MG63 (cell line): ENCODE data around the gene NKAIN2. TPM values are rescaled to one million over a fixed set of nuclear protein-coding genes. Genes with fewer than 3 reads are reported as not detected.

Experiments used
- DNase-seq: peaks from one replicate; pipeline ENCODE4 v3.0.0-alpha.2; 2020
- H3K27me3 ChIP-seq: fragments of 250-450 bp; sonication (Bioruptor Pico); 2 replicates; pipeline ENCODE4 v1.5.1; 2020; ENCODE audit warnings: mild to moderate bottlenecking, moderate library complexity
- H3K36me3 ChIP-seq: fragments of 250-450 bp; sonication (Bioruptor Pico); 2 replicates; pipeline ENCODE4 v1.5.1; 2020; ENCODE audit warnings: mild to moderate bottlenecking, moderate library complexity
- H3K4me3 ChIP-seq: fragments of 250-450 bp; sonication (Bioruptor Pico); 2 replicates; pipeline ENCODE4 v1.5.1; 2020; ENCODE audit warnings: mild to moderate bottlenecking, moderate library complexity
- H3K9me3 ChIP-seq: fragments of 250-450 bp; sonication (Bioruptor Pico); 2 replicates; pipeline ENCODE4 v1.5.1; 2020; ENCODE audit warnings: mild to moderate bottlenecking, moderate library complexity
- total RNA-seq: library from RNA; depleted of rRNA; stranded (reverse); fragments of >200 nt; shearing (Covaris generic); gene quantifications from 2 replicates; pipeline ENCODE4 v1.2.3, GENCODE V29; 2014; ENCODE audit warnings: low replicate concordance

The NKAIN2 gene
- total RNA-seq, 1 experiment from 2014 or later, result not detected

DNA sequence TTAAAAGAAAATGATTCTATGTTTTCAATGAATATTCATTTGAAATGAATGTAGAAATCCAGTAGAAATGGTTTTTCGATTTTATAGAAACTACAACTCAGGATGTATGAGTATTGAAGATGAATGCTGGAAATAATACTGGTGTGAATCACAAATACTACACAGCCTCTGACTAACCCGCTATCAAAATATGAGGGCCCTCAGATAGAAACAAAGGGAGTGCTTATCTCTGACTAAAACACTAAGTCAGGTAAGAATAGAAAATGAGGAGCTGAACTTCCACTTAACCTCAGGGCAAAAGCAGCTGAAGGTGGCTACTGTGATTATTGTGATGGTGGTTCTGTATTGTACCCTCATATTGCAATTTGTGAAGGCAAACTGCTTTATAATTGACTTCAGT lies 937.7 kb downstream of the NKAIN2 start:
- DNase-seq, result no peak
- Histone ChIP-seq H3K36me3 (no peaks in the 10 kb centered on the region), H3K4me3 (no peak overlapping the region), H3K27me3 (no peaks in the 10 kb centered on the region), H3K9me3 (no peaks in the 10 kb centered on the region)

DNA sequence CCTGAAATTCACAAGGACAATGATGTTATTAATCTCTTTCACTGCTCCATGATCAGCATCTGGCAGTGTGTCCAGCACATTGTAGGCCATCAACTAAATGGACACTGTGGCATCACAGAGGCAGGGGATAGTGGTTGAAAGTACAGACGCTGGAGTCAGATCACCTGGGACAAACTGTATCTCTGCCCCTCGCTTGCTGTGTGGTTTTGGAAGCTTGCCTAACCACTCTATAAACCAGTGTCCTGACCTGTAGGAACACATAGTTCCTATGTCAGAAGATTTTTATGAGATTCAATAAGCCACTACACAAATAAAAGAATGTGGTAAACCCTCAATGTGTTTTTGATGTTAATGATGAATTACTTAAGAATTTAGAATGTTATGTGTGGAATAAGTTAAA lies 939.3 kb downstream of the NKAIN2 start:
- DNase-seq, result no peak
- Histone ChIP-seq H3K4me3 (no peak overlapping the region), H3K27me3 (no peaks in the 10 kb centered on the region), H3K36me3 (no peaks in the 10 kb centered on the region), H3K9me3 (no peaks in the 10 kb centered on the region)

DNA sequence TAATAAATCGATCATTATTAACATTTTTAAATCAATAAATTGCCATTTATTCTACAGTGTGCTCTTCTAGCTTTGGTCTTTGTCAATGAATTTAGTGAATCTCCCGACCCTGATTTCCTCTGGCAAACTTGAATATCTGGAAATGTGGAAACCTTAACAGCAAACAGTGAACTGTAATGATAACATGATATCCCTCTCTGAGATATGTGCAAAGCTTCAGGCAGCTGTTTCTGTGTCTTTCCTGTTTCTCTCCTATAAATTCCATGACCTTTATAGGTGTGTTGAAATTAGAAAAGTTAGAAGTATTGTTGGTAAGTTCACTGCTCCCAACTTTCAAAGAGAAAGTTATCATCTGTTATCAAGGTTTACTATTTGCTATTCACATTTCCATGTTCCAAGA lies 939.8 kb downstream of the NKAIN2 start:
- H3K4me3 ChIP-seq, result no peak overlapping the region
- no peaks in the 10 kb centered on the region for H3K9me3 ChIP-seq
- H3K36me3 ChIP-seq, result no peaks in the 10 kb centered on the region
- DNase-seq, result no peak
- no peaks in the 10 kb centered on the region for H3K27me3 ChIP-seq

DNA sequence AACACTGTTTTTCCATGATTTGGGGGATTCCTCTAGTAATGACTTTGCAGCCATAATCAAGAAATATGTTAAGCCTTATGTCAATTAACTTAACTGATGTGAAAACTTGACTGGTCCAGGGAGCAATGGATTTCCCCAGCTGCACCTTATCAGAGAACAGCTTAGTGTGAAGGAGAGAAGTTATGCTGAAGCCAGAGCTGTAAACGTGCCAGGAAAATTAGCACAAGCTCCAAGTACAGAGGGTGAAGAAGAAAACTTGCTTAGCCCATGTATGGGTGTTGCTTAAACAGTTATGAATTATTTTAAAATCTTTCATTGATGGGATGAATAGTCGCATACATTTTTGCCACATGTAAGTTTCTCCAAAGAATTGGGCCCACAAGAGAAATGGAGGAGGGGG lies 943.7 kb downstream of the NKAIN2 start:
- Histone ChIP-seq H3K27me3 (no peaks in the 10 kb centered on the region), H3K36me3 (no peaks in the 10 kb centered on the region), H3K9me3 (no peaks in the 10 kb centered on the region), H3K4me3 (no peak overlapping the region)
- no peak for DNase-seq

DNA sequence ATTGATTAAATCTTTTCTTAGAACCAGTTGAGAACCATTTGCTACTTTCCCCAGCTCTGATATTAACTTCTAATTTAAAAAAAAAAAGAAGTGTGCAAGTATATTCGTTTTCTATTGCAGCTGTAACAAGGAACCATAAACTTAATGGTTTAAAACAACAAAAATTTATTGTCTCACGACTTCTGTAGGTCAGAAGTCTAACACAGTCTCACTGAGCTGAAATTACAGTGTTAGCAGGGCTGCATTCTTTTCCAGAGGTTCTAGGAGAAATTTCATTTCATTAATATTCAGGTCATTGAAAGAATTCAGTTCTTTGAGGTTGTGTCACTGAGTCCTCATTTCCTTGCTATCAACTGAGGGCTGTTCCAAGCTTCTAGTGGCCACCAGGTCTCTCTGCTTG lies 945.1 kb downstream of the NKAIN2 start:
- H3K36me3 ChIP-seq, result no peaks in the 10 kb centered on the region
- DNase-seq, result no peak

DNA sequence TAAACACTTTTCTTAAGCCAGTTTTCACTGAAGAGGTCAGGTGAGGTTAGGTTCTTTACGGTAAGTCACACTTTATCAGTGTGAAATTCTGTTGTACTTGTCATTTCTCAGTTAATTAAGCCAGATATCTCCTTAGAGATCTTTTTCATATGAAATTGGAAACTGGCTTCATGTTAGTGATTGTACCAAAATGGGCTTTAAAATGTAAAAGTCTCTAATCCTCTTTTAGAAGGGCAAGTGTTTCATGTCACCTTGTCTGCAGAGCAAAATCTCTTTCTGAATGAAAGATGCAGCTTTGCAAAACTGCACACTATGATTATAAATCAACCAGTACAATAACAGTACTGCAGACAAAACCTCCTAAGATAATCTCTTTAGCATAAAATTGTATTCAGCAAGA lies 949.3 kb downstream of the NKAIN2 start:
- Histone ChIP-seq H3K4me3 (no peak overlapping the region), H3K36me3 (no peaks in the 10 kb centered on the region), H3K9me3 (no peaks in the 10 kb centered on the region), H3K27me3 (no peaks in the 10 kb centered on the region)
- DNase-seq, result no peak

More for the DNA sequence above, 945.1 kb downstream of the NKAIN2 start:
- Histone ChIP-seq H3K4me3 (no peak overlapping the region), H3K9me3 (no peaks in the 10 kb centered on the region), H3K27me3 (no peaks in the 10 kb centered on the region)

DNA sequence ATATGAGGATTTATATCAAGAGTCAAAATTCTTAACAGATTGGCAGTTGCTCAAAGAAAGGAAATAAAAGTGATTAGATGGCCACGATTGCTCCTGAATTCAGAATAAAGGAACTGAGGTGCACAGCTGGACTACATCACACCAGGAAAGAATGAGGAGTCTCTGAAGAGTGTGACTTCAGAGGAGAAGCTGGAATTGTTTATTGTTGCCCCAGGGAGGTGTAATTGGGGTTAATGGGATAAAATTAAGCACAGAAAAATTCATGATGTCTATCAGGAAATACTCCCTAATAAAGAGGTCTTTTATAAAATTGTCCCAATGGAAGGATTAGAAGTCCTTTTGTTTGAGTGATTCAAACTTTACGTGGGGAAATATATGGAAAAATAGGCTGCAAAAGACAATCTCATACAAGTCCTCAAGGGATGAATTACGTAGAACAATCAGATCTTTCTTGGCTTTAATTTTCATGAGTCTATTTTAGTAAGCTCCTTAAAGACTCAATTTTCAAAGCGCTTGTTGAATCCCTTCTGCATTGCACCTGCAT lies 950.0 kb downstream of the NKAIN2 start:
- DNase-seq, result no peak
- Histone ChIP-seq H3K27me3 (no peaks in the 10 kb centered on the region), H3K36me3 (no peaks in the 10 kb centered on the region), H3K4me3 (no peak overlapping the region), H3K9me3 (no peaks in the 10 kb centered on the region)

DNA sequence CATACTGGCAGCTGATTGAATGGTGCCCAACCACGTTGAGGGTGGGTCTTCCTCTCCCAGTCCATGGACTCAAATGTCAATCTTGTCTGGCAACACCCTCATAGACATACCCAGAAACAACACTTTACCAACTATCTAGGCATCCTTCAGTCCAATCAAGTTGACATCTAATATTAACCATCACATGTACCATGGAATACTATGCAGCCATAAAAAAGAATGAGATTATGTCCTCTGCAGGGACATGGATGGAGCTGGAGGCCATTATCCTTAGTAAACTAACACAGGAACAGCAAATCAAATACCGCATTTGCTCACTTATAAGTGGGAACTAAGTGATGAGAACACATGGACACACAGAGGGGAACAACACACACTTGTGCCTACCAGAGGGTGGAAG lies 951.7 kb downstream of the NKAIN2 start:
- Histone ChIP-seq H3K4me3 (no peak overlapping the region), H3K27me3 (no peaks in the 10 kb centered on the region)

DNA sequence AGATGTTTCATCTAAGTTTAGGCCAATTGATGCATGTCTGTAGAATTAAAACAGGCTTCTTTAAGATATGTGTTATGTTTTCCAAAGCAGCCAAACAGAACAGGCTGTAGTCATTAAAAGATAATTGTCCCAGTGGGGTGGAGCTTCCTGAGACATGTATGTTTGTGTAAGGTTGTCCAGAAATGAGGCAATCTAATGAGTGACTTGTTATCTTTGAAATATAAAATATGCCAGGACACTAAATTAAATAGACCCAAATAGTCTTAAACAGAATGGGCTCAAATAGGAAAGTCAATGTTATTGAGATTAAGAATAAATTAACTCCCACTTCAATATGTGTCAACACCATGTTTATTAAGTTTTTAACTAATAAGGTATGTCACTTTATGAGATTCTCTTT lies 953.9 kb downstream of the NKAIN2 start:
- H3K27me3 ChIP-seq, result no peaks in the 10 kb centered on the region
- H3K9me3 ChIP-seq, result no peaks in the 10 kb centered on the region
- no peak overlapping the region for H3K4me3 ChIP-seq
- no peak for DNase-seq
- no peaks in the 10 kb centered on the region for H3K36me3 ChIP-seq

More for the DNA sequence above, 951.7 kb downstream of the NKAIN2 start:
- Histone ChIP-seq H3K36me3 (no peaks in the 10 kb centered on the region), H3K9me3 (no peaks in the 10 kb centered on the region)
- no peak for DNase-seq

DNA sequence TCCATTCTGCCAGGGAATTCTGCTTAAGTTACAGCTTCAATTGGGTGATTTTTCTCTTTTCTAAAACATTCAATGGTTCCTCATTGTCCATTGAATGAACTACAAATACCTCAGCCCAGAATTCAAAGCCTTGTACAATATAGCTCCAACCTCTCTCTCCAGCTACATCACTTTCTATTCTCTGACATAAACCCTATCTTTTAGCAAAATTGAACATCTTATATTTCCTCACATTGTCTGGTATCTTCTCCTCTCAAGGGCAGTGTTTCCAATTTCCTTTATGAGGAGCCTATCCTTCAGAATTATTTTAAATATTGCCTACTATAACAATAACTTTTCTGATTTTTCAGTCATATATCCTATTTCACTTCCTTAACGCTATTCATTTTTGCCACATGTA lies 955.0 kb downstream of the NKAIN2 start:
- H3K27me3 ChIP-seq, result no peaks in the 10 kb centered on the region
- no peaks in the 10 kb centered on the region for H3K9me3 ChIP-seq
- H3K36me3 ChIP-seq, result no peaks in the 10 kb centered on the region
- DNase-seq, result no peak
- H3K4me3 ChIP-seq, result no peak overlapping the region

DNA sequence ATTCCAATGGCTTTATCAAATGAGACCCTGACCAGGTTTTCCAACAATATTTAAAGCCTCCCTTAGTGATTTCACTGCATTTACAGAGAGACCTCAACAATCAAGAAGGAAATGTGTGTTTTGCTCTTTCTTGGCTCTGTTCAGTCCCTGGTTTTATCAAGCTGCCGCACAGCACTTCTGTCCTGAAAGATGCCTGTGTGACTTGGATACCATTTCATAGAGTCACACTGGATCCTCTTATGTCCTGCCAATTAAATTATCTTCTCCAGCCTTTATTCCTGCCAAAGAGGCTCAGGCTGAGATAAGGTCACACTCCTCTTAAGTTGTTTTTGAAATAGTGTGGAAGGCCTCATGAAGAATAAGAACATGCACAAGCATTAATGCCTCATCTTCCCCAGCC lies 961.6 kb downstream of the NKAIN2 start:
- DNase-seq, result no peak

DNA sequence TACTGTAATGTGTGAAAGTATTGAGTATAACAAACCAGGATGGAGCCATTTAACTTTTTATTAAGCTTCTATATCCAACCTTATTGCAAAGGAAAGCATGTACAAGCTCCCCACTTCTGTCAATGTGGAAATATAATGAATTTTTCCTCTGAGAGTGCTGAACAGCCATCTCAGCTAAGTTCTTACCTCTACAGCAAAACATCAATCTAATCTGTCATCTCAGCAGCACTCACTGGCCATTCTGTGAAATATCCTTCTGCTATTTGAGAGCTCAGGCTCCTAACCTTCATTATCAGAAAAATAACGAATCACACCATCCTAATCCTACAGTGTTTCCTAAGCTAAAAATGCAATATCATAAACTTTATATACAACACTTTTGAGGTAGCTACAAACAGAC lies 964.6 kb downstream of the NKAIN2 start:
- no peak overlapping the region for H3K4me3 ChIP-seq
- H3K9me3 ChIP-seq, result no peaks in the 10 kb centered on the region
- DNase-seq, result no peak
- no peaks in the 10 kb centered on the region for H3K36me3 ChIP-seq
- H3K27me3 ChIP-seq, result no peaks in the 10 kb centered on the region

More for the DNA sequence above, 961.6 kb downstream of the NKAIN2 start:
- Histone ChIP-seq H3K27me3 (no peaks in the 10 kb centered on the region), H3K36me3 (no peaks in the 10 kb centered on the region), H3K9me3 (no peaks in the 10 kb centered on the region), H3K4me3 (no peak overlapping the region)

DNA sequence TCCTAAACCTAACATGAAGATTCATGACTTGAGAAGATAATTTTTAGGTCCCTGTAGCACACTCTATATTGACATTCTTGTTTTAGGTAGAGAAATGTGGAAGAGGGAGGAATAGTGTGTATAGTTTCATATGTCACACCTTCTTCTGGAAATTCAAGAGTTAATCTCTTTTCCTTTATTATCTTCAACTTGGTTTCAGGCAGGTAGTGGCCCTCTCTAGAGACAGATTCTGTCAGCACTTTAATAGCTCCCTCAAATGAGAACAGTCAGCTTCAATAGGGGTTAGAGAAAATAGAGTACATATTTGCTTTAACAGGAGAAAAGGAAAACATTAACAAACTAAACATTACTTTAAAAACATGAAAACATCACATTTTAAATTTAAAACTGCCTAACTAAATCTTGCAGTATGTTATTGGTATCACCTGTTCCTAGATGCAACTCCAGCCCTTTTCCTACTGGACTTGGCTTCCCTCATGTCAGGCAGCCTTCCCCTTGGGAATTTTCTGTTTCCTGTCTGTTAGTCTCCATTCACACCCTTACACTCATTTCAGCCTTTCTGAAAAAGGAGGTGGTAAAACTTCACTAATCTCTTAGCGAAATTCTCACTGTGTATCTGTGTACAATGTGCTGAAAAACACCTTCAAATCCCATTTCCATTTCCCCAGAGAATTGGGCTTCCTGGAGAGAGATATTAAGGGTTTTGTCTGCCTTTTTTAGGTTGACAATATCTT lies 966.3 kb downstream of the NKAIN2 start:
- H3K36me3 ChIP-seq, result no peaks in the 10 kb centered on the region
- H3K9me3 ChIP-seq, result no peaks in the 10 kb centered on the region
- DNase-seq, result no peak
- no peak overlapping the region for H3K4me3 ChIP-seq
- no peaks in the 10 kb centered on the region for H3K27me3 ChIP-seq

DNA sequence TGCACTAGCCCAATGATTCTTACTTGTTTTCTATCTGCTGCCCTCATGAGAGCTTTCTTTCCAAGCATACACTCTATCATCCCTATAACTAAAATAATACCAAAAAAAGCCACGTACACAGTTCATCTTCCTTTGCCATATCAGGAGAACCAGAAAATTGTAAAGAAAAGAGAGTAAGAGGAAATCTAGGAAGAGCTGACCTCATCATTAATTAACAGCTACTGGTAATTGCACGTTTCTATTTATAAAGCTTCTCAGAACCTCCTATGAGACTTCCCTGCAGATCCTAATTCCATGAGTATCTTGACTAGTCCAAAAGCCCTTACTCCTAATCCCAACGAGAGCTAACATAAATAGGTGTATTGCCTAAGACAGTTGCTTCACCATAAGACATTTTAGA lies 967.1 kb downstream of the NKAIN2 start:
- H3K9me3 ChIP-seq, result no peaks in the 10 kb centered on the region
- DNase-seq, result no peak
- H3K36me3 ChIP-seq, result no peaks in the 10 kb centered on the region
- no peaks in the 10 kb centered on the region for H3K27me3 ChIP-seq
- H3K4me3 ChIP-seq, result no peak overlapping the region

DNA sequence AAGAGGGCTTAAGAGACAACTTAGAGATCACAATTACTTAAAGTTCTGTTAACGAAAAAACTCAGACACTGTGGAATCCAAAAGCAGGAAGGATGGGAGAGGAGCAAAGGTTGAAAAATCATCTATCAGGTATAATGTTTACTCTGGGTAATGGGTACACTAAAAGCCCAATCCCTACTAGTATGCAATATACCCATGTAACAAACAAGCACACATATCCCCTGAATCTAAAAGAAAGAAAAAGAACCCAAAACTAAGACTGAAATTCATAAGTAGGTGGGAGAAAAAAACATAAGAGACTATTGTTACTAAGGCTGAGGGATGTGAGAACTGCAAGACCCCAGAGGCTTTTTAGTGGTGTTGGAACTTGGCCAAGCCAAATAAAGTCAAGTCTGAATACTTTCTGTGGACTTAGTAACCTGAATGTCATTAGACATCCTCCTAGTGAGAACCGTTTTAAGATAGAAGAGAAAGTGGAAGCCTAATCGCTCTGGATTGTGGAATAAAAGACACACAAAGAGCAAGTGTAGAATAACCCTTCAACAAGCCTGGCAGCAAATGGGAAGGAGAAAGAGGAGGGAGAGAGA lies 969.2 kb downstream of the NKAIN2 start:
- DNase-seq, result no peak
- H3K4me3 ChIP-seq, result no peak overlapping the region
- H3K9me3 ChIP-seq, result no peaks in the 10 kb centered on the region
- no peaks in the 10 kb centered on the region for H3K27me3 ChIP-seq
- H3K36me3 ChIP-seq, result no peaks in the 10 kb centered on the region

DNA sequence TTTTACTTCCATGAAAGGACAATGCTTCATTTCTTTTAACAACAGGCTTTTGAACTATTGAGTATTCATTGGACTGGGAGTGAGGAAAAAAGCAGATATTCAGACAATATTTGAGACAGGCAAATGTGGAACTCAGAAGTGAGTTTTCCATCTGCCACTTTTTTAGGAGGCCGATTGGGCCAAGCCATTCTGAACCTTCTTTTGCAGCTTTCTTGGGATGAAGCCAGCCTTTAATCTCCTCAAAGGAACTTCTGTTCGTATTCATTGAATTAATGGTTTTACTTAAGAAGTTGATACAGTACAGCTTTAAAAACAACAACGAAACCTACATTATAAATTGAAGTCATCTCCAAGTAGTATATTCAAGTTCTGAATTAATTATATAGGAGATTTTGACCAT lies 971.5 kb downstream of the NKAIN2 start:
- Histone ChIP-seq H3K27me3 (no peaks in the 10 kb centered on the region), H3K4me3 (no peak overlapping the region), H3K9me3 (no peaks in the 10 kb centered on the region), H3K36me3 (no peaks in the 10 kb centered on the region)
- DNase-seq, result no peak

DNA sequence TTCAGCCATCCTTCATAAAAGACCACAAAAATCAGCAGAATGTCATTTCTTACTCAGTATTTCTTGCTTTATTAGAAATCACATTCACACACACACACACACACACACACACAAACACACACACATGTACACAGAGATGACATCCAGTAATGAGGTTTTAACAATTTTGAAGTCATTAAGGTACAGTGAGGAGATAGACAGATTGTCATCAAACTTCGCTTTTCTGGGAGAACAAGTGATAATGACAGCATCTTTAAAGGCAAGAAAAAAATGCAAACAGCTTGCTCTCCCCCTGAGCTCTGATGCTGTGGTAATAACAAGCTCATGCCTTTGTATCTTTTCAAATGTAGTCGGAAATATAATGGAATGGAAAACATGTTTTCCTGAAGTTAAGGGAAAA lies 974.2 kb downstream of the NKAIN2 start:
- H3K4me3 ChIP-seq, result no peak overlapping the region
- no peaks in the 10 kb centered on the region for H3K9me3 ChIP-seq
- no peaks in the 10 kb centered on the region for H3K36me3 ChIP-seq
- H3K27me3 ChIP-seq, result no peaks in the 10 kb centered on the region
- DNase-seq, result no peak

DNA sequence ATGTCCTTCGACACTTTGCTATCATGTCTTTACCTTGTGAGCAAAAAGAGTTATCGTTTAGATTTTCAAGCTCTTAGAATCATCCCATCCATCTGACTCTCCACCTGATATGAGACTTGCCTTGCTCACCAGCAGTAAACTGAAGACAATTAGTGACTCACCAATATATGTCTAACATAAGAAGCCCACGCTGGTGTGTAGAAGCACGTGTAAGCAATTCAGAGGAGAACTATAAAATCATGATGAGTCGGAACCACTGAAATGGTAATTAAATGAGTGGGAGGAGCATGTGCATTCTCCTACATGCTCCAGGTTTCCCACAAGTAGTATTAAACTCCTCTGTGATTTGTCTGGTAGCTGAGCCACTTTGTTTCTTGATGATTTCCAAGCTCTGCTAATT lies 977.0 kb downstream of the NKAIN2 start:
- Histone ChIP-seq H3K27me3 (no peaks in the 10 kb centered on the region), H3K4me3 (no peak overlapping the region), H3K36me3 (no peaks in the 10 kb centered on the region), H3K9me3 (no peaks in the 10 kb centered on the region)
- DNase-seq, result no peak
